ENCODE data around the gene NKAIN2. TPM values are rescaled to one million over a fixed set of nuclear protein-coding genes. Genes with fewer than 3 reads are reported as not detected.

NKAIN2 gene
- total RNA-seq, 1 experiment from 2014 or later = 2.5 TPM

GRCh38 chr6:124870611-124871459 lies 1067.2 kb downstream of the NKAIN2 start:
- in situ Hi-C loops (cut with HindIII; ENCODE audit: low pct_unique_long_range_greater_than_20kb, low sequenced_read_pairs) = no loop called here
- no peak for DNase-seq (ENCODE audit: low read depth)

GRCh38 chr6:124872361-124873065 lies 1068.8 kb downstream of the NKAIN2 start:
- in situ Hi-C loops (cut with HindIII; ENCODE audit: low pct_unique_long_range_greater_than_20kb, low sequenced_read_pairs) = no loop called here
- no peak for DNase-seq (ENCODE audit: low read depth)

GRCh38 chr6:124873066-124873410 lies 1069.4 kb downstream of the NKAIN2 start:
- in situ Hi-C loops (cut with HindIII; ENCODE audit: low pct_unique_long_range_greater_than_20kb, low sequenced_read_pairs) = no loop called here

More at GRCh38 chr6:124873066-124873410, 1069.4 kb downstream of the NKAIN2 start:
- no peak for DNase-seq (ENCODE audit: low read depth)

Other genes starting within 250 kb of the NKAIN2 start
- gene TRDN, start 166.9 kb upstream of the NKAIN2 start, total RNA-seq (2014; rRNA removed; shearing (Covaris generic); ENCODE audit: low replicate concordance) = not detected in 2 replicates